ENCODE measurements around the gene PEX11A.
A peak's percentile ranks its signal among the peaks of the same experiment; 100 is the strongest.

PEX11A gene

DNA sequence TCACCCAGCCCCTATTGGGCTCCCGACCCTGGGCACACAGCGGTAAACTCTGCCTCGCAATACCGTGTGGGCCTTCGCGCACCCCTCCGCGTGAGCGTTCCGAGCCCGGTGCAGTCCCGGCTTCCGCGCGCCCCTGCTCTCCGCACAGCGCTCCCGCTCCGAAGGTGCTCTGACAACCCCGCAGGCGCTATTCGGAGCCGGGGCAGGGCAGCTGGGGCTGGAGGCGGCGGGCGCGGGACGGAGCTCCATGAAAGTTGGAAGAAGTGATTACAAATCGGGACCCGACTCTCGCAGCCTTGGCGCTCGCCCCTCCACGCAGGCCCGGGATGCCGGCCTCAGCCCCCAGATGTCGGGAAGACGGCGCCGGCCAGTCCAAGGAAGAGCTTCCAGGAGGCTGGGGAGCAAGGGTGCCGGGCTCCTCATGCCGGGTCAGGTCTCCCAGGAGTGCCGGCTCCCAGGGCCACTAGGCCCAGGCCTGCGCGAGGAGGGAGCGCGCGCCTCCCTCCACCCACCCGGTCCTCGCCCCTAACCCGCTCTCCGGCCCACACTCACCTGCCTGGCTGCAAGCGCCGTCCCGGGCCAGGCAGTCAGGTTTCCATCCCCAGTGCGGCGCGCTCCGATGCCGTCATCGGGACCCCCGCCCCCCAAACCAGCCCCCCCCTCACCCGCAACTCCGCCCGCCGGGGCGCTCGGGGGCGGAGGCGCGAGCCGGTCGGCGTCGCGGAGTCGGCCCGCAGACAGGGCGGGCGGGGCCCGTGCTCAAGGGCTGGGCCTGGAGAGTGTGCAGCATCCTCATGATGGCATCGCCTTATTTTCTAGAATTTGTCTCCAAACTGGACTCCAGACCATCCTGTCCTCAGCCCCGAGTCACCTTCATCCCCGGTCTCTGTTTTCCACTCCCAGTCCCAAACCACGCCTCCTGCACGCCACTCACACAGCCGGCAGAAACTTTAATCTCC is 35.4 kb downstream of the PEX11A start, which contains the start of gene KIF7 (continued):
- TF ChIP-seq ZNF350 (tag by site-specific recombination; IDR thresholded peaks at IDR 0.05) (no peak), ZNF302 (tag by site-specific recombination; IDR thresholded peaks at IDR 0.05; ENCODE audit: low read depth) (no peak), ZNF155 (tag by site-specific recombination; IDR thresholded peaks at IDR 0.05) (no peak), ZNF561 (tag by site-specific recombination; IDR thresholded peaks at IDR 0.05; ENCODE audit: borderline replicate concordance) (peak; percentile 63; the same call in 1 of the 2 replicates), ZNF157 (tag by site-specific recombination; IDR thresholded peaks at IDR 0.05) (no peak), ZIC2 (tag by site-specific recombination; IDR thresholded peaks at IDR 0.05) (no peak), ZNF830 (tag by site-specific recombination; IDR thresholded peaks at IDR 0.05; ENCODE audit: low read depth) (no peak), ZNF37A (tag by site-specific recombination; IDR thresholded peaks at IDR 0.05) (no peak), OVOL3 (tag by site-specific recombination; IDR thresholded peaks at IDR 0.05) (no peak), ZNF658 (tag by site-specific recombination; IDR thresholded peaks at IDR 0.05) (no peak), ZFP37 (tag by site-specific recombination; IDR thresholded peaks at IDR 0.05) (peak; percentile 42; the same call in 1 of the 2 replicates), ZNF585B (tag by site-specific recombination; IDR thresholded peaks at IDR 0.05) (no peak; the same call in 1 of the 2 replicates), ZNF610 (tag by site-specific recombination; IDR thresholded peaks at IDR 0.05; ENCODE audit: borderline replicate concordance) (no peak), REPIN1 (tag by site-specific recombination; IDR thresholded peaks at IDR 0.05; ENCODE audit: low read depth) (no peak), ZNF133 (tag by site-specific recombination; IDR thresholded peaks at IDR 0.05) (no peak), ZNF175 (tag by site-specific recombination; IDR thresholded peaks at IDR 0.05) (no peak), ZNF548 (tag by site-specific recombination; IDR thresholded peaks at IDR 0.05) (no peak), ZNF426 (tag by site-specific recombination; IDR thresholded peaks at IDR 0.05) (no peak), KLF10 (tag by site-specific recombination; IDR thresholded peaks at IDR 0.05) (no peak)
- TF ChIP-seq, protein P1, sequence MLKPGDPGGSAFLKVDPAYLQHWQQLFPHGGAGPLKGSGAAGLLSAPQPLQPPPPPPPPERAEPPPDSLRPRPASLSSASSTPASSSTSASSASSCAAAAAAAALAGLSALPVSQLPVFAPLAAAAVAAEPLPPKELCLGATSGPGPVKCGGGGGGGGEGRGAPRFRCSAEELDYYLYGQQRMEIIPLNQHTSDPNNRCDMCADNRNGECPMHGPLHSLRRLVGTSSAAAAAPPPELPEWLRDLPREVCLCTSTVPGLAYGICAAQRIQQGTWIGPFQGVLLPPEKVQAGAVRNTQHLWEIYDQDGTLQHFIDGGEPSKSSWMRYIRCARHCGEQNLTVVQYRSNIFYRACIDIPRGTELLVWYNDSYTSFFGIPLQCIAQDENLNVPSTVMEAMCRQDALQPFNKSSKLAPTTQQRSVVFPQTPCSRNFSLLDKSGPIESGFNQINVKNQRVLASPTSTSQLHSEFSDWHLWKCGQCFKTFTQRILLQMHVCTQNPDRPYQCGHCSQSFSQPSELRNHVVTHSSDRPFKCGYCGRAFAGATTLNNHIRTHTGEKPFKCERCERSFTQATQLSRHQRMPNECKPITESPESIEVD (tag by site-specific recombination; IDR thresholded peaks at IDR 0.05) = no peak
- TF ChIP-seq, protein P2, sequence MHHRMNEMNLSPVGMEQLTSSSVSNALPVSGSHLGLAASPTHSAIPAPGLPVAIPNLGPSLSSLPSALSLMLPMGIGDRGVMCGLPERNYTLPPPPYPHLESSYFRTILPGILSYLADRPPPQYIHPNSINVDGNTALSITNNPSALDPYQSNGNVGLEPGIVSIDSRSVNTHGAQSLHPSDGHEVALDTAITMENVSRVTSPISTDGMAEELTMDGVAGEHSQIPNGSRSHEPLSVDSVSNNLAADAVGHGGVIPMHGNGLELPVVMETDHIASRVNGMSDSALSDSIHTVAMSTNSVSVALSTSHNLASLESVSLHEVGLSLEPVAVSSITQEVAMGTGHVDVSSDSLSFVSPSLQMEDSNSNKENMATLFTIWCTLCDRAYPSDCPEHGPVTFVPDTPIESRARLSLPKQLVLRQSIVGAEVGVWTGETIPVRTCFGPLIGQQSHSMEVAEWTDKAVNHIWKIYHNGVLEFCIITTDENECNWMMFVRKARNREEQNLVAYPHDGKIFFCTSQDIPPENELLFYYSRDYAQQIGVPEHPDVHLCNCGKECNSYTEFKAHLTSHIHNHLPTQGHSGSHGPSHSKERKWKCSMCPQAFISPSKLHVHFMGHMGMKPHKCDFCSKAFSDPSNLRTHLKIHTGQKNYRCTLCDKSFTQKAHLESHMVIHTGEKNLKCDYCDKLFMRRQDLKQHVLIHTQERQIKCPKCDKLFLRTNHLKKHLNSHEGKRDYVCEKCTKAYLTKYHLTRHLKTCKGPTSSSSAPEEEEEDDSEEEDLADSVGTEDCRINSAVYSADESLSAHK (tag by site-specific recombination; IDR thresholded peaks at IDR 0.05) = no peak
- TF ChIP-seq, protein P3, sequence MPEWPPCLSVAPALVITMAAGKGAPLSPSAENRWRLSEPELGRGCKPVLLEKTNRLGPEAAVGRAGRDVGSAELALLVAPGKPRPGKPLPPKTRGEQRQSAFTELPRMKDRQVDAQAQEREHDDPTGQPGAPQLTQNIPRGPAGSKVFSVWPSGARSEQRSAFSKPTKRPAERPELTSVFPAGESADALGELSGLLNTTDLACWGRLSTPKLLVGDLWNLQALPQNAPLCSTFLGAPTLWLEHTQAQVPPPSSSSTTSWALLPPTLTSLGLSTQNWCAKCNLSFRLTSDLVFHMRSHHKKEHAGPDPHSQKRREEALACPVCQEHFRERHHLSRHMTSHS (tag by site-specific recombination; IDR thresholded peaks at IDR 0.05) = no peak
- TF ChIP-seq, protein P4, sequence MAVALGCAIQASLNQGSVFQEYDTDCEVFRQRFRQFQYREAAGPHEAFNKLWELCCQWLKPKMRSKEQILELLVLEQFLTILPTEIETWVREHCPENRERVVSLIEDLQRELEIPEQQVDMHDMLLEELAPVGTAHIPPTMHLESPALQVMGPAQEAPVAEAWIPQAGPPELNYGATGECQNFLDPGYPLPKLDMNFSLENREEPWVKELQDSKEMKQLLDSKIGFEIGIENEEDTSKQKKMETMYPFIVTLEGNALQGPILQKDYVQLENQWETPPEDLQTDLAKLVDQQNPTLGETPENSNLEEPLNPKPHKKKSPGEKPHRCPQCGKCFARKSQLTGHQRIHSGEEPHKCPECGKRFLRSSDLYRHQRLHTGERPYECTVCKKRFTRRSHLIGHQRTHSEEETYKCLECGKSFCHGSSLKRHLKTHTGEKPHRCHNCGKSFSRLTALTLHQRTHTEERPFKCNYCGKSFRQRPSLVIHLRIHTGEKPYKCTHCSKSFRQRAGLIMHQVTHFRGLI (tag by site-specific recombination; IDR thresholded peaks at IDR 0.05) = no peak
- TF ChIP-seq, protein P5, sequence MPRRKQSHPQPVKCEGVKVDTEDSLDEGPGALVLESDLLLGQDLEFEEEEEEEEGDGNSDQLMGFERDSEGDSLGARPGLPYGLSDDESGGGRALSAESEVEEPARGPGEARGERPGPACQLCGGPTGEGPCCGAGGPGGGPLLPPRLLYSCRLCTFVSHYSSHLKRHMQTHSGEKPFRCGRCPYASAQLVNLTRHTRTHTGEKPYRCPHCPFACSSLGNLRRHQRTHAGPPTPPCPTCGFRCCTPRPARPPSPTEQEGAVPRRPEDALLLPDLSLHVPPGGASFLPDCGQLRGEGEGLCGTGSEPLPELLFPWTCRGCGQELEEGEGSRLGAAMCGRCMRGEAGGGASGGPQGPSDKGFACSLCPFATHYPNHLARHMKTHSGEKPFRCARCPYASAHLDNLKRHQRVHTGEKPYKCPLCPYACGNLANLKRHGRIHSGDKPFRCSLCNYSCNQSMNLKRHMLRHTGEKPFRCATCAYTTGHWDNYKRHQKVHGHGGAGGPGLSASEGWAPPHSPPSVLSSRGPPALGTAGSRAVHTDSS (tag by site-specific recombination; IDR thresholded peaks at IDR 0.05) = no peak
- TF ChIP-seq, protein P6, sequence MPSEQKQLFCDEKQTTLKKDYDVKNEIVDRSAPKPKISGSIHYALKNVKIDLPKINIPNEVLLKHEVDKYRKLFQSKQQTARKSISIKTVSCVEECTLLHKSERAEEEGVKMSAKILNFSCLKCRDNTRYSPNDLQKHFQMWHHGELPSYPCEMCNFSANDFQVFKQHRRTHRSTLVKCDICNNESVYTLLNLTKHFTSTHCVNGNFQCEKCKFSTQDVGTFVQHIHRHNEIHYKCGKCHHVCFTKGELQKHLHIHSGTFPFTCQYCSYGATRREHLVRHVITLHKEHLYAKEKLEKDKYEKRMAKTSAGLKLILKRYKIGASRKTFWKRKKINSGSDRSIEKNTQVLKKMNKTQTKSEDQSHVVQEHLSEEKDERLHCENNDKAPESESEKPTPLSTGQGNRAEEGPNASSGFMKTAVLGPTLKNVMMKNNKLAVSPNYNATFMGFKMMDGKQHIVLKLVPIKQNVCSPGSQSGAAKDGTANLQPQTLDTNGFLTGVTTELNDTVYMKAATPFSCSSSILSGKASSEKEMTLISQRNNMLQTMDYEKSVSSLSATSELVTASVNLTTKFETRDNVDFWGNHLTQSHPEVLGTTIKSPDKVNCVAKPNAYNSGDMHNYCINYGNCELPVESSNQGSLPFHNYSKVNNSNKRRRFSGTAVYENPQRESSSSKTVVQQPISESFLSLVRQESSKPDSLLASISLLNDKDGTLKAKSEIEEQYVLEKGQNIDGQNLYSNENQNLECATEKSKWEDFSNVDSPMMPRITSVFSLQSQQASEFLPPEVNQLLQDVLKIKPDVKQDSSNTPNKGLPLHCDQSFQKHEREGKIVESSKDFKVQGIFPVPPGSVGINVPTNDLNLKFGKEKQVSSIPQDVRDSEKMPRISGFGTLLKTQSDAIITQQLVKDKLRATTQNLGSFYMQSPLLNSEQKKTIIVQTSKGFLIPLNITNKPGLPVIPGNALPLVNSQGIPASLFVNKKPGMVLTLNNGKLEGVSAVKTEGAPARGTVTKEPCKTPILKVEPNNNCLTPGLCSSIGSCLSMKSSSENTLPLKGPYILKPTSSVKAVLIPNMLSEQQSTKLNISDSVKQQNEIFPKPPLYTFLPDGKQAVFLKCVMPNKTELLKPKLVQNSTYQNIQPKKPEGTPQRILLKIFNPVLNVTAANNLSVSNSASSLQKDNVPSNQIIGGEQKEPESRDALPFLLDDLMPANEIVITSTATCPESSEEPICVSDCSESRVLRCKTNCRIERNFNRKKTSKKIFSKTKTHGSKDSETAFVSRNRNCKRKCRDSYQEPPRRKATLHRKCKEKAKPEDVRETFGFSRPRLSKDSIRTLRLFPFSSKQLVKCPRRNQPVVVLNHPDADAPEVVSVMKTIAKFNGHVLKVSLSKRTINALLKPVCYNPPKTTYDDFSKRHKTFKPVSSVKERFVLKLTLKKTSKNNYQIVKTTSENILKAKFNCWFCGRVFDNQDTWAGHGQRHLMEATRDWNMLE (tag by site-specific recombination; conservative IDR thresholded peaks at IDR 0.05; ENCODE audit: low read depth) = peak; percentile 11; the same call in 1 of the 2 replicates

Measured in HEK293 (cell line).